Head of caudate nucleus (tissue), 42 donors: ENCODE results near the gene INTS7.
"Not testable (repeated sequence)": the region's sequence is repeated elsewhere in the genome, so short reads cannot be mapped to it uniquely, and the experiment has no call there.

Experiments used
- DNase-seq, 42 donors: peaks; one replicate each; pipeline versions ENCODE4 v3.0.0 to v3.0.0-alpha.2; 2020 to 2021; ENCODE audit warnings: mixed read lengths in 7 of 42
- intact Hi-C: fragments of 100-400 bp; cut with DNase I; formaldehyde crosslinking; loops from one replicate; pipeline ENCODE4 v1.15.0; 2022

The INTS7 gene

DNA sequence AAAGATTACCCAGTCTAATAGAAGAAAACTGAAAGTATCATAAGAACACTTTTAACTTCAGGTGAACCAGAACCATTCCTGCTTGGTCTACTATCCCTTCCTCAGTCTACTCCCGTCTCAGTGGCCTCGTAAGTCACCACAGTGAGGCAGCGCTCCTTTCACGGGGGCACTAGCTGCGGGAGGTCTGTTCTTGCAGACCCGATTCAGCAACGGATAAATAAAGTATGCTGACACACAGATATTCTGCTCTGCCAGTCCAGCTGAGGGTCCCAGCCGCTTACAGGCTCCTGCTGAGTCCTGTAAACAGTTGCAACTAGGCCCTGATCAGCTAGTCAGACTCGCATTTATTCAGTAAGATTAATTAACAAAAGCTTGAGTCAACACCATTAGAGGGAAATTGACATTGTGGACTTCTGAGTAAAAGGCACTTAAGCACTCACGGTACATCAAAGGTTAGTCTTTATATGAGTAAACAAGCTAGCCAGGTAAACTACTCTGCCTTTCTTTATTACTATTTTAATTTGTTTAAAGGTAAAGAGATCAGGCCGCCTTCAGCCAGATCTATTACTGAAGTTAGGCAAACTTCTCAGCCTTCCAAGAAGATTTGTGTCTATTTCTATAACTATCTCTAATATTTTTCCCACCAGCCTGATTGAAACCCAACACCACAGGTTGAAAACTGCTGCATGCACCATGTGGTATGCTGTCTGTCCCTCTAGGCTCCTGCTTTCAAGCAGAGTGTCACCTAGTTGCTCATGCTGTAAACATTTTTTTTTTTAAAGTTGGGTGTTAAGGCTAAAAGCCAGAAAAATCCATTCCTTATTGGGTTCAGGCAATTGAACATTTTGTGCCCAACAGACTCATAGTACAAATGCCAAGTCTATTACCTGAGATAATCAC is 87.7 kb downstream of the INTS7 start:
- DNase-seq: no peak
- intact Hi-C loops: no loop called here

DNA sequence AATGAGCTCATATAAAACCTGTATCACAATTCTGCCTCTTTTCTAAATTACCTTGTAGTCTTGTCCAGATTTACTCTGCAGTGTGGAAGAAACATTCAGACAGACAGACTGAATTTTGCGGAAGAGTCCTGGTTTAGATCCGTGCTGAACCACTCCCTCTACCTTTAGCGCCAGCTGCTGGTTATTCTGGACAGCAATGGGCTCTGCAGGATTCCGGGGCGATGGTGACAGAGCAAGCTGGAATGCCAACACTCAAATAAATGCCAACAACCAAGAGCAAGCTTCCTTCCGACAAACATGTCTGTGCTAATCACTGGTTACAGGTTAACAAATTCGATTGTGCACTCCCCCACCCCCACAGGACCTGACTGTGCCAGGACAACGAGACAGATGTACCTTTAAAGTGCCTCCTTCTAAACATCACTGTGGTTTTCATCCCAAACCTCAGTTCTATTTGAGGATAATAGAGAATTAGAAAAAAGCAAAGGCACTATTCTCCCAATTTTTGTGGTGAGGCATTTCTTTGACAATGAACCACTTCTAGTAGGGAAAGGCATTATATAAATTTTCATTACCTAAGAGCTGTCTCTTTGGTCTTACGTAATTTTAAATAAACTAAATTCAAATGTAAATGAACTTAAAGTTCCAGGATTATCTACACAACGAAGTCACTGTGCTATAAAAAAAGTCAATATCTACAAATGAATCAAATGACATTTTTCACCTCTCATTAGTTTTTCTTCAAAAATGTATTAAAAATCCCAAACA is 90.4 kb downstream of the INTS7 start:
- DNase-seq: peak in 9 of 42 donors; percentile 6 to 53 (median 33)
- intact Hi-C loops: no loop called here

DNA sequence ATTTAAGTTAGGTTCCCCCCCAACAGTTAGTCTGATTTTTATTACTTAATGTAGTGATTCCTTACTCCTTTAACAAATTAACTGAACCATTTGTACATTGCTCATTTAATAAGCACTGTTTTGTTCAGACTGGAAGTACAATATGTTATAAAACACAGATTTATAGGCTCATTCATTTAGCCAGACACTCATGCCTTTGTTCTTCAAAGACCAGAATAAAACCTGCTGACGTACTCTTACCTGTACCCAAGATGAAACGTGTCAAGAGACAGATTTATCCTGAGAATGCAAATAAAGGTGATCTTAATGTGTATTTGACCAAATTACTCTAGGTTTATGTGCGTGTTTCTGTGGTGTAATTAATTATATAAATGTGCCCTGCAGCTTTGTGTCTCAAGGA is 92.8 kb downstream of the INTS7 start:
- intact Hi-C loops: no loop called here
- DNase-seq: no peak

DNA sequence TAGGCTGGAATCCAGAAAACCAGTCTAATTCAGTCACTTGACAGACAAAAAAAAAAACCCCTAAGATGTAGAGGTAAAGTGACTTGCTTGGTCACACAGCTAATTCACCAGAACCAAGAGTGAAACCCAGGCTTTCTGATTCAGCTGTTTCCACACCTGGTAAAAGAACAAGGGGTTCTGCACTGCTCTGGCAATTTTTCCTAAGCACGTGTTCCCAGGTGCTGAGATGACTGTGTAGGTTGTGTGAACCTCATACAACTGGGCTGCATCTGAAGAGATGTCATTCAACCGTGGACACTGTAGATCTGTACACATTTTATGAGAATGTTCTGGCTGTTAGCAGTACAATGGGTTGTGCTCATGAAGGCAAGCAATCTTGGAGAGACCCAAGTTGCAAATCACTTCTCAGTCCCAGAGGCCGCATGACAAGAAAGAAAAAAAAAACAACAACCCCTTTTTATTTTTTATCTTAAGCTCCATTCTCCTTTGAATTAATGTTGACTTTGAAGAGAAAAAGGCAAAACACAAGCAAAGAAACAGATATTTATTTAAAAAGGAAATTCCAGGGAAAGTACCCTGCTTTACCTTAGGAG is 95.4 kb downstream of the INTS7 start:
- intact Hi-C loops: no loop called here
- no peak for DNase-seq

DNA sequence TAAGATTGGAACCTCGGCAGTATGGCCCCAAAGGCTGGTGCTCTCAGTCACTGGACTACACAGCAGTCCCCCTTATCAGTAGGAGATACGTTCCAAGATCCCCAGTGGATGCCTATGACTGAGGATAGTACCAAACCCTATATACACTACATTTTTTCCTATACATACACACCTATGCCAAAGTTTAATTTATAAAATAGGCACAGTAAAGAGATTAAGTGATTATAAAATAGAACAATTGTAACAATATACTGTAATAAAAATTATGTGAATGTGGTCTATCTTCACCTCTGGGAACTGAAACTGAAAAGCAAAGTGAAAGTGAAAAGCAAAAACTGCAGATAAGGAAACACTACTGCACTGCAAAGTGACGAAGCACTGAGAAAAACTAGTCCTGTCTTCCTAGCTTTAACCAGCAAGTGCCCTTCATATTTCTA is 96.8 kb downstream of the INTS7 start:
- intact Hi-C loops: no loop called here
- no peak for DNase-seq

DNA sequence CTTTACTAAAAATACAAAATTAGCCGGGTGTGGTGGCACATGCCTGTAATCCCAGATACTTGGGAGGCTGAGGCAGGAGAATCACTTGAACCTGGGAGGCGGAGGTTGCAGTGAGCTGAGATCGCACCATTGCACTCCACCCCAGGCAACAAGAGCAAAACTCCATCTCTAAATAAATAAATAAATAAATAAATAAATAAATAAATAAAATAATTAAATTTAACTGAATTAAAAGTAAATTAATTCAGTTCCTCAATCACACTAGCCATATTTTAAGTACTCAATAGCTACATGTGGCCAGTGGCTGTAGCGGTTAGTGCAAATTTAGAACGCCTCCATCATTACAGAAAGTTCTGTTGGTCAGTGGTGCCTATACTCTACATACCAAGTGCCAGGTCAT is 97.9 kb downstream of the INTS7 start:
- intact Hi-C loops, DNase-seq: not testable (repeated sequence)

DNA sequence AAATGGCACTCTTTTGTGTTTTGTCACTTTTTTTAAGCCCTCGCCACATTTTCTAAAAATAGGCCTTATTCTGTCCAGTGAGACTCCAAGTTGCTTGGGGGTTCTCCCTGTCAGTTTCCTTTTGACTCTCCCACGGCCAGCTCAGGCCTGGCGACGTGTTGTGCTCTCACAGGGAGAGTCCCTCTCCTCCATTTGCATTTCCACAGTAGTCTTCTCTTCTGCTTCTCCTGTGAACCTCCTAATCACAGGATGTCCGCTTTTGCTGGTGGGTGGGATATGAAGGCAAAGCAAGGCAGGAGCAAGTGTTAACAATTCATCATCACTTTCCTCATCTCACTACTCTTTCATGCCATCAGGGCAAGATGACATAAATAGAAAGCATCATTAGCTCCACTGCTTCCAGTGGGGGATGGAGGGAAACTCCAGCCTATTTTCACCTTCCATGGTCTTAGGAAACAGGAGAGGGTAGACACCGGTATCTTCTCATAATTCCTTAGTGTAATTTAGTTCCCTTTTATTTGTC is 99.8 kb downstream of the INTS7 start:
- DNase-seq: no peak
- intact Hi-C loops: no loop called here

DNA sequence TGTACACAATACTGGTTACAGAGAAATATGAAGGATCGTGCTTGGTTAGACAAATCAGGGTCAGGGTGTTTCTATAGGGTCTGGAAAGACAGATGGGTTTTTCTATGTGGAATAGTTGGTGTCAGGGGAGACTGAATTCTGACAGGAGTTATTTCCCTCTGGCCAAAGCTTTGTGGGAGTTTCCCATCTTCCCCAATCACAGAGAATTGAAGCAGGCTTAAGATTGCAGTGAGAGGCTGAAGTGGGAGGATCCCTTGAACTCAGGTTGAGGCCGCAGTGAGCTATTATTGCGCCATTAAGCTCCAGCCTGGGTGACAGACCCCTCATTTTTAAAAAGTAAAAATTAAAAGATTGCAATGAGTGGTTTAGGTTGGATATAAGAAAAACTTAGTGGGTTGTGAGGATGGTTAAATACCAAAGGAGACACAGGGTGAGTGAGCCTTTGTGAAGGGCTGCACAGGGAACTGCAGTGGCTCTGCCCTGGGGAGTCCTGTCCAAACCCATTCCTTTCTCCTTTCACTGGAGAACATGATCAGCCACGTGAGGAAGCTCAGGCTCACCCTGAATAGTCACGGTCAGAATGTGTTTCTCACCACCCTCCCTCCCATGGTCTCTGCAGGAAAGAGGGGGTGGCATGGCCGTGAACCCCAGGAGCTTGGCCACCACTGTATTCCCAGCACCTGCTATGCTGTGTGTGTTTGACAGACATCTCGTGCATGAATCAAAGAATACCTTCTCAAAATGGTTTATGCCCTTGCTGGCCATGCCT is 101.2 kb downstream of the INTS7 start:
- no peak for DNase-seq
- intact Hi-C loops: no loop called here

DNA sequence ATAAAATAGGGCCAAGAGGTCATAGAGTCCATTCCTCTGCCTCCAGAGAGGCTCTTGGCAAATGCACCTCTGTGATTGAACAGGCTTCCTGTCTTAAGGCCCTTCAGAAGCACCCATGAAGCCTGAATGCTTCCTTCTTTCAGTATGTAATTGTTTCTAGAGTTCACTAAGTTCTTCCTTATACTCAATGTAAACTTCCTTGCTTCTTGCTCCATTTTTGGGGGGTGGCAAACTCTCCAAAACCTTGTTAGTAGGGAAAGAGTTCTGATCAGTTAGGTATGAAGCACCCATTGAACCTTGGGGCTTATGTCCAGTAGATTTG is 102.5 kb downstream of the INTS7 start:
- no peak for DNase-seq

DNA sequence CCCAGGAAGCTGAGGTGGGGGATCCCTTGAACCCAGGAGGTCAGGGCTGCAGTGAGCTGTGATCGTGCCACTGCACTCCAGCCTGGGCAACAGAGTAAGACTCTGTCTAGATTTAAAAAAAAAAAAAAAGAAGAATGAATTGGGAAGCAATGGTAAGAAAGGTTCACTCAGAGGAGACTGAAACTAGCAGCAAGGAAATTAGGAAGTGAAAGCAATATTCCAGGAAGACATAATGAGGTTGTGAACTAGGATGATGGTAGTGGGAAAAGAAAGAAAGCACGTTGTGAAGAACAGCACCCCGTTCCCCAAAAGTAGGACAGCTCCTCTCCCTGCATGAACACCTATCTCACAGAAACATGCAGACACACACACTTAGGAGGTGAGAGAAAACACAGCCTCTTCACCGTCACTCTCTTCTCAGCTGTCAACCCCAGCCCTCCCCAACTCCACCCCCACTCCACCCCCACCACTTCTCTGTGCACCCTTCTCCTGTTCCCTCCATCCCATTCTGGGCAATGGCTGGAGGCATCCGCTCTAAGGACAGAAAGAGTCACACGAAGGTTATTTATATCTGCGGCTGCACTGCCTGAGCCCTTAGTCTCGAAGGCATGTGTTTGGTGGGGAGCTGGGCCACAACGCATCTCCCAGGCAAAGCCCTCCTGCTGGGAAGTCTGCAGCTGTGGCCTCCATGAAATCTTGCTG is 103.0 kb downstream of the INTS7 start:
- DNase-seq: peak in 3 of 42 donors; percentile 27 to 45 (median 27)
- intact Hi-C loops: no loop called here

More for the DNA sequence above, 102.5 kb downstream of the INTS7 start:
- intact Hi-C loops: no loop called here

DNA sequence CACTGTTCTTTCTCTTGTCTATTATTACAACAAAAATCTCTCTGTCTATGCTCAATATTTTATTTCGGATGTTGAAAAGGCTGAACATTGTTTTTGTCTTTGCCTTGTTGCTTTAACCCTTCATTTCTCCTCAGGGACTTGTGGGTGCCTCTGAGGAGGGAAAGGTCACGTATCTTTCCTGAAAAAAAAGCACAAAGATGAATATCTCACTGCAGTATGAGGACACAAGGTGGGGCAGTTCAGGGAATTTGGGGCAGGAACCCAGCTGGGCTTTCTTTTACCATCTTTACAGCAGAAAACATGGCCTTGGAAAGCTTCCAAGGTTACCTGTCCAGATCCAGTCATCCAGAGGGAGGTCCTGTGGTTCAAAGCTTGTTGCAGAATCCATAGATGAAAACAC is 105.7 kb downstream of the INTS7 start:
- DNase-seq: no peak
- intact Hi-C loops: no loop called here

DNA sequence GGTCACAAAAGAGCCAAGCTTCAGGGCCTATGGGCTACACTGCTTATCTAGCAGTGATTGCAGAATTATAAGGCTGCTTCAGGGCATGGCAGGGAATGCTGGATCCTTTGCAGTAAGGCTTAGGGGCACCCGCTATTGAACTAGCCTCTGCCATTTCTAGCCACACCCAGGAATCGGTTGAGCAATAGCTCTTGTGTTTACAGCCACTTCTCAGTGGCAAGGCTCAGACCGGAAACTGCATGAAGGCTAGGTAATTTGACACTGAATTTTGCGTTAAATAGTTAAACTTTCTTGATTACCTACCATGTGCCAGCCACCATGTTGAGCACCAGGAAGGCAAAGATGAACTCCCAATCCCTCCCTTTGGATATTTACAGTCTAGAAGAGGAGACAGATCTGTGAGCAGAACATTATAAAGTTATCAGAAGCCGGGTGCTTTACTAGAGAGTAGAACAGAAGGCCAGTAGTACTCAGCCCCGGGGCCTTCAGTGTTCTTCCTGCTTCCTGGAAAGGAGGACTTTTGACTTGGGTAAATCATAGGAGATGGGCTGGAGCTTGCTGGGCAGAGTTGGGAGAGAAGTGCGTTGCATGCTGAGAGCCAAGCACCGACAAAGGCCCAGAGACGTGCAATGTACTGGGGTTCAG is 106.2 kb downstream of the INTS7 start:
- intact Hi-C loops: no loop called here
- DNase-seq: no peak

DNA sequence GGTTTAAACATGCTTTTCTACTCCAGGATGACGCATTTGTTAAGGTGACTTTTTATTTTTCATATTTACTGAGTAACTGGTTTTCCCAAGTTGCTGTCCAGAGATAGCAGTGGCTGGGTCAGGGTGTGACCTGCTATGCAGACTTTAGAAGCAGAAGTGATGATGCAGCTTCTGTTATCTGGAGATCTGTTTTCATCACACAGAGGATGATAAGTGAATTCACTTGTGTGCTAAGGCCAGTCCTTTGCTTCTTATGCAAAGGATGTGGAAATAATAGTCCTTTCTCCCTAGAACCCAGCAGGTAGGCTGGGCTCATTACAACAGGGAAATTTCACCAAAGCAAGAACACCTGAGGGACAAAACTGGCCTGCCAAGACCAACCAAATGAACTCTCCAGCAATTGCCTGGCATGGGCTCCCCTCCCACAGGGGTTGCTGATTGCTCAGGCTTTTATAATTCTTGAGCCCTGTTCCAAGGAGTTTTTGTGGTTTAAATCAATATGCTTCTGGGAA is 107.0 kb downstream of the INTS7 start:
- no peak for DNase-seq
- intact Hi-C loops: no loop called here

DNA sequence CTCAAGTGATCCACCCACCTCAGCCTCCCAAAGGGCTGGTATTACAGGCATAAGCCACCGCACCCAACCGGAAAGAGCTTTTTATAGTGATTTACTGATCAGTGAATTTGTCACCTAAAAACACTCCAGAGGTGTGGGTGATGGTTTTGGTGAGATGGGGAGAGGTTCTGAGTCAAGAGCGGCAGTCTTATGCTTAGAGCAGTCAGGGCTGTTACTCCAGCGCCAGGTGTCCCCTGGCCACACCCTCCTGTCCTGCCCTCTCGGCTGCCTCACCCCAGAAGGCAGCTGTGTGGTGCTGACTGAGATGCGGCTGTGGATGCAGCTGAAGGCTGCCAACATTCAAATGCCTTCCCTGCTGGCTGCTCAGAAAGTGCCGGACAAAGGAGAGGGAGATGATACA is 110.3 kb downstream of the INTS7 start:
- intact Hi-C loops: no loop called here
- DNase-seq: peak in 9 of 42 donors; percentile 8 to 62 (median 38)

DNA sequence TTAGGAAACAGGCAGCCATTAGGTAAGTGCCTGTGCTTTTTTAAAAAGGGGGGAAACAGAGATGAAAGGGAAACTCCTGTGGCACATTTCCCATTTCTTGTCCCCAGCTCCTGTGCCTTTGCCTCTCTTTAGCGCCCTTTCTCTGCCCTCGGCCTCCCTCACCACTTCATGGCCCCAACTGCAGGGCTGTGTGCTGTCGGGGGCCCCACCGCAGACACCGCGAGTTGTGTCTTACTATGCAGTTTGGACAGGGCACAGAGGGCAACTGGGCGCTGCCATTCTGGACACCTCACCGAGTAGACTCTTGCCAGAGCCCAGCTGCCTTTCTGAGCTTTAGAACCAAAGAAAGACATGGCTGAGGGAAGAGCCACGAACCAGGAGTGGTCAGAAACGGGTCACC is 111.1 kb downstream of the INTS7 start:
- intact Hi-C loops: no loop called here
- no peak for DNase-seq

DNA sequence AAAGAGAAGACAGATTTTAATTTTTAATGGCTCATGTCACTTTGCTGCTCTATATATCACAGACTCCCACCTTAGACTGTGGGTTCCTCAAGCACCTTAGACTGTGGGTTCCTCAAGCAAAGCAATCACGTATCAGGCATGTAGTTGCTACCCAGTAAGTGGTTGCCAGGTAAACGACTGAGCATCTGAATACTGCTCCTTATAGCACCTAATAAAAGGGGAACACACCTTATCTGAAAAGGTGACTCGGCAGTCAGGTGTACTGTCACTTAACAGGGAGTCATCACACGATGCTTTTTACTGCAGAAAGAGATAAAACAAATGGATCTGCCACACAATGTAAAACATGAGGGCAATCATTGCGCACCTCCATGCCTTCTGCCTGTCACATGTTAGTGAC is 112.3 kb downstream of the INTS7 start:
- DNase-seq: peak in 10 of 42 donors; percentile 29 to 74 (median 40)
- intact Hi-C loops: no loop called here

DNA sequence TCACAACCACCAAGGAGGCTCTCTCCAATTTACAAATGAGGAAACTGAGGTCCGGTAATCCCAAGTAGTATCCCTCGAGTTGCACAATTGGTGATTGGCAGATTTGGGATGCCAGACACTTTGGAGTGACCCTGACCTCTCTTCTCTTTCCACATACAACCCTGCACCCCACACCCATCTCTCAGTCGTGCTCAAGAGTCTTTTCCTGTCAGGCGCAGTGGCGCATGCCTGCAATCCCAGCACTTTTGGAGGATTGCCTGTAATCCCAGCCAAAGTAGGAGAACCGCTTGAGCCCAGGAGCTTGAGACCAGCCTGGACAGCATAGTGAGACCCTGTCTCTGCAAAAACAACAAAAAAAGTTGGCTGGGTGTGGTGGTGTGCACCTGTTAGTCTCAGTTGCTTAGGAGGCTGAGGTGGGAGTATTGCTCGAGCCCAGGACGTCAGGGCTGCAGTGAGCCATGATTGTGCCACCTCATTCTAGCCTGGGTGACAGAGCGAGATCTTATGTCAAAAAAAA is 113.7 kb downstream of the INTS7 start:
- intact Hi-C loops: no loop called here

More for the DNA sequence above, 113.7 kb downstream of the INTS7 start:
- DNase-seq: no peak
